Eye (tissue), 1 donor: ENCODE data around the gene MYBPC3.

Source experiments
- DNase-seq: peaks from one replicate; pipeline ENCODE4 v3.0.0-alpha.2; 2015

Gene MYBPC3

DNA sequence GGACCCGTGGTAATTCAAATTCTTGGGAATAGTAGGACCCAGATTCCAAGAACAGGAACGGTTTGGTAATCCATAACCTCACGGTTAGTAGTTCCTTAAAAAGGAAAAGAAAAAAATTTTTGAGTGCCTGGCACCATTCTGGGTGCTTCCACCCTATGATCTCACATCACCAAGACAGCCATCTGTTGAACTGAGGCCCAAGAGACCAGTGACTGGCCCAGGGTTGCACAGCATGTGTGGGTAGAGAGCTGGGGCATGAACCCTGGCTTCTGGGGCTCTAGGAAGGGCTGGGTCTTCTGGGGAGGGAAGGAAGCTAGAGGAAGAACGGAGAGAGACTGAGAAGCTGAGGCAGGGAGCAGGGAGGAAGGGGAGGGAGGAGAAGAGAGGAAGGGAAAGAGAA lies 30.6 kb upstream of the MYBPC3 start:
- DNase-seq = no peak

DNA sequence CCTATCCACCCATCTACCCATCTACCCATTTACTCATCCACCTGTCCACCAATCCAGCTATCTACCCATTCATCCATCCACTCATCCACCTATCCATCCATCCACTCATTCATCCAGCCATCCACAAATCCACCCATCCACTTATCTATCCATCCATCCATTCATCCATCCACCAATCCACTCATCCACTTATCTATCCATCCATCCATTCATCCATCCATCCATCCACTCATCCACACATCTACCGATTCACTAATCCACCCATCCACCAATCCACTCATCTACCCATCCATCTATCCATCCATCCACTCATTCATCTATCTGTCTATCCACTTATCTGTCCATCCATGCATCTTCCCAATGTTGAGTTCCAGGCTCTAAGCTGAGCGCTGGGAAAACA lies 27.6 kb upstream of the MYBPC3 start:
- DNase-seq = no peak

DNA sequence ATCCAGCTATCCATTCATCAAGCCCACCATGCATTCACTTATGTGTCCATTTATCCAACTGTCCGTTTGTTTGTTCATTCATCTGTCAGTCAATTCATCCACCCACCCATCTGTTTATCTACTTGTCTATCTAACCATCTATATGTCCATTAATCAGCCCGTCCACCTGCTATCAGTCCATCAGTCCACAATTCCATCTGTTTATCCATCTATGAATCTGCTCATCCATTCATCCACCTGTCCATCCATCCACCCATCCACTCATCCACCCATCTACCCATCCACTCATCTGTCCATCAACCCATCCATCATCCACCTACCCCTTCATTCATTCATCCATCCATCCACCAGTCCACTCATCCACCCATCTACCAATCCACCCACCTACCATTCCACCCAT lies 26.8 kb upstream of the MYBPC3 start:
- no peak for DNase-seq

DNA sequence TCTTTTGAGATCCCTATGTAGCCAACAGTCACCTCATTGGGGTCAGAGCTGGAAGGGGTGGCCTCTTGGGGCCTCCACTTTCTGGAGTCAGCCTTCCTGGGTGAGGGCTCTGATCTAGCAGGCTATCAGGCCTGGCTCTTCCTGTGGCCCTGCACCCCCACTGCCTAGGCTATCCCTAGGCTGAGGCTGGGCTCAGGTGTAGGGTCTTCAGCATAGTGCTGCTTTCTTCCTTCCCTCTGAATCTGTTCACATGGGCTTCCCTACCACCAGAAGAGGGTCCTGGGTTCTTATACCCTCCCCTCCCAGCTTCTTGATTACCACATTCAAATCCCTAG lies 26.3 kb upstream of the MYBPC3 start:
- no peak for DNase-seq

DNA sequence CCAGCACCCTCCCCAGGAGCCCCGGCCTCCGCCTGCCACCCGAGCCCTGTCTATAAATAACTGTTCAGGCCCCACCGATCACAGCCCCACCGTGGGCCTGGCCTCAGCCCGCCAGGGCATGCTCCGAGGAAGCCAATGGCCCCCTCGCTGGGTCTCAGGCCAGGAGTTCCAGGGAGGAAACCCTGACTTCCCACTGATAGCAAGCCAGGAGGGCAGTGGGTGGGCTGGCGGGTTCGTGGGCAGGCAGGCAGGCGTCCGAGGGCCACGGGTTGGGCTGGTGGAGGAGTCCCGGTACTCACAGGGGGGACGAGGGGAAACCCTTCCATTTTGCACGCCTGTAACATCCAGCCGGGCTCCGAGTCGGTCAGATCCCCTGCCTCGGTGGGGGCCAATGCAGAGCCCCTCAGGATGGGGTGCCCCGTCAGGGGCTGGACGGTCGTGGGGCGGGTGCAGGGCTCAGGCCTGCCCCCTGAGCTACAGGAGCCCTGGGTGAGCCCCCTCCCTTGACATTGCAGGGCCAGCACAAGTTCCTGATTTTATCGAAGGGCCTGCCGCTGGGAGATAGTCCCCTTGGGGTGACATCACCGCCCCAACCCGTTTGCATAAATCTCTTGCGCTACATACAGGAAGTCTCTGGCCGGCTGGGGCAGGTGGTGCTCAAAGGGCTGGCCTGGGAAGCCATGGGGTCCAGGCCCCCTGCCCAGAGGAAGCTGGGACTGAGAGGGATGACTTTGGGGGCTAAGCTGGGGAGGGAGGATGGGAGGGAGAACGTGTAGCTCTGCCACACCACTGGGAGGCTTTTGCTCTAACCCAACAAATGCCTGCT lies 25.7 kb upstream of the MYBPC3 start, which contains the start of gene SPI1:
Gene SPI1, minus strand, starts transcription at position 538 of the 826 bp plus-strand sequence. Its CDS starts 194 bp downstream, at position 344.
- DNase-seq = no peak

DNA sequence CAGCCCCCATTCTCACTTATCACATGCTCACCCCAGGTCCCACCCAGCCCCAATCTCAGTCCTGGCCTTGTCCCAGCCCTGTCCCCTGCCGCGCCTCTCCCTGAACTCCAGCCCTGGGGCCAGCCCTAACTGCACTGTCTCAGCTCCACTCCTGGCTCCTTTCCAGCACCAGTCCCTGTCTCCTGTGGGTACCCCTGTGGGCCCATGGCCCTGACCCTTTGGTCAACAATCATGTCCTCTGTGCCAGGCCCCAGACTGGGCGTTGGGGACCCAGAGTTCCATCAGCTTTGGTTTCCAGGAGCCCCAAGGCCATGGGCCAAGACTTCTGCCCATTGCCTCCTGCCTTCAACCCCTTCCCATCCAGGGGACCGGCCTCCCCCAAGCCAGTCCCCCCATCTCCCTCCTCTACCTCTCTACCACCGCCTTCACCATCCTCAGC lies 25.1 kb upstream of the MYBPC3 start:
- no peak for DNase-seq

DNA sequence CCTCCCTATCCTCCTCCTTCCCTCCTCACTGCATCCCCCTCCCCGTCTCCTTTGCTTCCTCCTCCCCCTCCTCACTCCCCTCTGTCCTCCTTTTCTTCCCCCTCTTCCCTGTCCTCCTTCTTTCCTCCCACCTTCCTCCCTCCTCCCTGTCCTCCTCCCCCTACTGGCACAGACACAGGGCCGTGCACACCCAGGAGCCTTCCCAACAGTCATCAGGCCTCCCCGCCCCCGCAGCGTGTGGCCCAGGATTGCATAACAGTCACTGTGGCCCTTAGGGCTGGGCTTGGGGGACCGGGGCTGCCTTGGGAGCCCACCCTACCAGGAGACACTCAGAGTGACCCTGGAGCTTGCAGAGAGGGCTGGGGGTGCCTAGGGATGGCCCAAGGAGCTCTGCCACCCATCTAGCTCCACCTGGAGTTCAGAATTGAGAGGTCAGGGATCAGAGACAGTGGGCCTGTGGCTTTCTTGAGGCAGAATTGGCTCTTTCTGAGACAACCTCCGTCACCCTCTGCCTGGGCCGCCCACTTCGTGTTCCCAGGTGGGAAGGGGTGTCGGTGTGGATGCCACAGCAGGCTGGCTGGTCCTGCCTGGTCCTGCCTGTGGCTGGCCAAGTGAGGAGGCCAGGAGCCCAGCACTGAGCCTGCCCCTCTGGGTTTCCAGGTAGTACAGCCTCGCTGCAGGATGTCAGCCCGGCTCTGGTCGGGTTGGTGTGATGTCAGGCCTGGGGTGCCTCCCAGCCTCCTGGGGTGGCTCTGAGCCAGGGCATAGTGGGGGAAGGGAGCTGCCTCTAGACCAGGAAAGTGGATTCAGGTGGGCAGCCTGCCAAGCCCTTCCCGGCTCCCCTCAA lies 24.2 kb upstream of the MYBPC3 start:
- no peak for DNase-seq

DNA sequence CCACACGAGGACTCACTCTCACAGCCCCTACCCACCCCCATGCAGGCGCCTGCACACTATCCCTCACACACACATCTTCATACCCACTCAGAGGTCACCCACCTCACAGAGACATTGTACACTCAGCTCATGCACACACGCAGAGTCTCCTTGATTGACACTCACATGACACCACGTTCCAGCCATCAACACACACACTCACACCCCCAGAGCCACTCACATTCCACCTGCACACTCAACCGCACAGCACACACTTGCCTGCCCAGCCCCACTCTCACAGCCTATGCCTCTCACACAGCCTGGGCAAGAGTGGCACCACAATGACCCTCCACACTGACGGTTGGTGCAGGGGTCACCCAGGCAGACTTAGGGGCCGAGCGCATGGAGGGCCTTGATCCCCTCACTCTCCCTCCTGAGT lies 23.6 kb upstream of the MYBPC3 start:
- peak; percentile 34 for DNase-seq

DNA sequence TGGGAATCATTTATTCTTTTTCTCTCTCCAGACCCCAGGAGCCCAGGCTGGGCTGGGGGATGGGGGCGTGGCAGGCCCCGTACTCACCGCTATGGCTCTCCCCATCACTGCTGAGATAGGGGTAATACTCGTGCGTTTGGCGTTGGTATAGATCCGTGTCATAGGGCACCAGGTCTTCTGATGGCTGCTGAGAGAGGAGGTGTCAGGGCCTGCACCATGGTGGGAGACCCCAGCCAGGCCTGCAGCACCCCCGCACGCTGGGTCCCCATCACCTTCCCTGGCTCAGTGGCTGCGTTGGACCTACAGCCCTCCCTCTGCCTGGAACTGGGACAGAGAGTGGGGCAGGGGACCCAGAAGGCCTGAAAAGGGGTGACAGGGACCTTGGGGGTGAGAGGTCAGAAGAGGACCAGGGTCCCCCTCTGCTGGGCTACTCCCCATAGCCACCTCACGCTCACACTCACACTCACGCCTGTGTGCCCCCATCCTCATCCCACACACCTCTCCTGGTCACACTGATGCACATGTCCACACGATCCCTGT lies 23.1 kb upstream of the MYBPC3 start:
- DNase-seq = no peak

DNA sequence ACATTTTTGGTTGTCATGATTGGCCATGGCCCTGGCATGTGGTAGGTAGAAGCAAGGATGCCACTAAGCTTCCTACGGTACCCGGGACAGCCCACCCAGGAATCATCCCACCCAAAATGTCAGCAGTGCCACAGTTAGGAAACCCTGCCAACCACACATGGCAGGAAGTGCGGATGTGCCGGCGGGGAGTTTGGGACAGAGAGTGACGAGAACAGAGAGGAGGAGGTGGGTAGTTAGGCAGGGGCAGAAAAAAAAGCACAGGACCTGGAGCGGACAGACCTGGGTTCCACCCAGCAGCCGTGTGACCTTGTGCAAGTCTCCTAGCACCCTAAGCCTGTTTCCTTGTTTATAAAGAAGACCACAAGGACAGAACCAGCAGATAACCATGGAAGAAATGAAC lies 22.5 kb upstream of the MYBPC3 start:
- DNase-seq = no peak

DNA sequence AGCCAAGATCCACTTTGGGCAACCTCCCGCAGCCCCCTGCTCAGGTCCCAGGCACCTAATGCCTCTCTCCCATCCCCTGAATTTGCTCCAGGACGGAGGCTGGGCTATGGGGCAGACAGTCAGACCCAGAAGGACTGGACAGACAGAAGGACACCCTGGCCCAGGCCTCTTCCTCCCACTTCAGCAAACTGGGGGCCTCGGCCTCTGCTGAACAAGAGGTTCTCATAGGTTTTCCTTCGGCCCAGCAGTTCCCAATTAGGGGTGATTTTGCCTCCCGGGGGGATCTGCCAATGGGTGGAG lies 22.2 kb upstream of the MYBPC3 start:
- no peak for DNase-seq

DNA sequence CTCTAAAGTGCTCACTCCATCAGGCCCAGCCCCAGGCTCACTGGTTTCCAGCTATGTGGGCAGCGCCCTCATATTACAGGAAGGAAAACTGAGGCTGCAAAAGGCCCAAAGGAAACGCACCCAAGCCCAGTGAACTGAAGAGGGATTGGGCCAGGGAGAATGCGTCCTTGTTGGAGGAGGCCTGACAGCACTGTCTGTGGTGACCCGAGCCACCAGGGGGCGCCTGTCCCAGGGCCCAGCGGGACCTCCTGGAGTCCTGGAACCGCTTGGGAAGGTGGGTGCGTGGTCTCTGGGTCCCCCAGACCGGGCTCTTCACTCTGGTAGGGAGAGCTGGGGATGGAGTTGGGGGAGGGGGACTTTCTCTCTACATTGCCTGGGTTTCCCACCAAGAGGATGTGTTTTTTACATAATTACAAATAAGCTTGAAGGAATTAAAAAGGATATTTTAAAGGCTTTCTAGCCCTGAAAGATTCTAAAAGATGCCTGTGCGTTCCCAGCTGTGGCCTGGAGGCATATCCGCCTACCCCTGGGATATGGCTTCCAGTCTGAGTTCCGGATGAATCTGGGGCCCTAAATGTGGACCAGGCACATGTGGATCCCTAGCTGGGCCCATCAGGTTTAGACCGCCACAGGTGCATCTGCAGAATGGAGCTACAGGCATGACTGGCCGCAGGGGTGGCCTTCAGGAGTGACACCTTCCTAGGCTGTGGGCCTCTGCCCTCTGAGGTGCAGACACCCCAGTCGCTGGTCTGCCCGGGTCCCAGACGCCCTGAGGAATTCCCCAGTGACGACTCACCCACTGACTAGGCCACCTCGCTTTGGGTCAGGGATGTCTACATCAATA lies 21.6 kb upstream of the MYBPC3 start:
- DNase-seq = peak; percentile 83

DNA sequence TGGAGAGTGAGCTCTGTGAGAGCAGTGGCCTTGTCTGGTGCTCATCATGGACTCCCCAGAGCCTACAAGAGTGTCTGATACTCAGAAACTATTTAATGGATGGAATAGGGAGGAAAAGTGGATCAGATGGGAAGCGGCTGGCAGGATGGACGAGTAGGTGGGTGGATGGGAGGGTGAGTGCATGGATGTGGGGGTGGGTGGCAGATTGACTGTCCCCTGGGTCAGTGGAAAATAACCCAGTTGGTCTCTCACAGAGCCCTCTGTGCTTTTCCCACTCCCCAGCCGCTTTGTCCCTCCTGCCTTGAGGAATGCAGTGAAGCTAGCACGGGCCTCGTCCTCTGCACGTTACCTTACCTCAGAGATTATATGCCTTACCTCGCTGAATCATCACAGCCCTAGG lies 19.9 kb upstream of the MYBPC3 start:
- no peak for DNase-seq

DNA sequence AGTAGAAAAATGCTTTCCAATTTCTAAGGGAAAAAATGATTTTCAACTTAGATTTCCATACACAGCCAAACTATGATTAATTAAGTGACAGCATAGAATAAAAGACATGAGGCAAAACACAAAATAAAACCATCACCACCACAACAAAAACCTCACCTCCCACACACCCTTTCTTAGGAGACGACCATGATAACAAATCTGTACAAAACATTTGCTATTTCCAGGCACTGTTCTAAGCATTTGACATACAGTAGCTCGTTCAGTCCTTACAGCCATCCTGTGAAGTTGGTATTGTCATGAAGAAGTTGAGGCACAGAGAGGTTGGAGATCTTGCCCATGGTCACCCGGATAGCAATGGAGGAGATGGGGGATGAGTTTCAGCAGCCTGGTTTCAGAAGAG lies 17.2 kb upstream of the MYBPC3 start:
- no peak for DNase-seq

DNA sequence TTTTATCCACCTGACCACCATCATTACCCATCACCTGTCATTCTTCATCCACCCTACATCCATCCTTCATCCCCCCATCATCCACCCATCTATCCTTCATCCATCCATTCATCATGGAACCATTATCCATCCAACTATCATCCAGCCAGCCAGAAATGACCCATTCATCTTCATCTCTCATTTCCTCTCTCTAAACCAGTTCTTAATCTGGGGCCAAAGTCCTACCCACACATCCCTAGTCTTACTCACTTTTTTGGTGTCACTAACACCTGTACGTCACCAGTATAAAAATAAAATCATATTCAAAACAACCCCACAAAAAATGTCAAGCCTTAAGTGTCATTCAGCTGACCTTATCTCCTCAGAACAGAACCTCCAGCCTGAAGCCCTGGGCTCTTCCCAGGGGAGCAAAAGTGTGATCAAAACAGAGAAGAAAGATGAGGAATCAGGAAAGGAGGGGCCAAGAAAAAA lies 13.6 kb upstream of the MYBPC3 start:
- DNase-seq = no peak

DNA sequence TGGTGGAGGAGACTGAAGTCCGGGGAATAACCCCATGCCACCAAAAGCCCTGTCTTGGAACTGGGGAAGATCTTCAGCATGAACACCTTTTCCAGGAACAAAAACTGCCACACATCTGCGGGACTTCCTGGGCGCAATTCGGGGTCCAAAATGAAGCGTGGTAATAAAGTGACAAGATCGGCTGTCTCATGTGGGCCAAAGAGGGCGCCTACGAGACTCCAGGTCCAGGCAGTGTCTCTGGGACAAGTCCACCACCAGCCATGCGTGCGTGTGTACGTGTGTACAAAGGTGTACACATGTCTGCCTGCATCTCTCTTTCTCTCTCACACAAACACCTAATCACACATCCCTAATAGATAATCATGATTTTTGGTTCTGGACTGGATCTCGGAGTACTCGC lies 8.9 kb upstream of the MYBPC3 start:
- DNase-seq = no peak

DNA sequence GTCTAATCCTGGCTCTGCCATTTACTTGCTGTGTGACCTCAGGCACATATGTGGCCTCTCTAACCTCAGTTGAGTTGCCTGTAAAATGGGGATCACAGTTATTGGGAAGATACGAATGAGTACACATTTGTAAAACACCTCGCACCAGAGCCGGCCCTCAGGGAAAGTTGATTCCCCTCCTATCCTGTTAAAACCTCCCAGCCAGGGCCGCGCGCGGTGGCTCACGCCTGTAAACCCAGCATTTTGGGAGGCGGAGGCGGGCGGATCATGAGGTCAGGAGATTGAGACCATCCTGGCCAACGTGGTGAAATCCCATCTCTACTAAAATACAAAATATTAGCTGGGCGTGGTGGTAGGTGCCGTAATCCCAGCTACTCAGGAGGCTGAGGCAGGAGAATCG lies 7.8 kb upstream of the MYBPC3 start:
- DNase-seq = no peak

DNA sequence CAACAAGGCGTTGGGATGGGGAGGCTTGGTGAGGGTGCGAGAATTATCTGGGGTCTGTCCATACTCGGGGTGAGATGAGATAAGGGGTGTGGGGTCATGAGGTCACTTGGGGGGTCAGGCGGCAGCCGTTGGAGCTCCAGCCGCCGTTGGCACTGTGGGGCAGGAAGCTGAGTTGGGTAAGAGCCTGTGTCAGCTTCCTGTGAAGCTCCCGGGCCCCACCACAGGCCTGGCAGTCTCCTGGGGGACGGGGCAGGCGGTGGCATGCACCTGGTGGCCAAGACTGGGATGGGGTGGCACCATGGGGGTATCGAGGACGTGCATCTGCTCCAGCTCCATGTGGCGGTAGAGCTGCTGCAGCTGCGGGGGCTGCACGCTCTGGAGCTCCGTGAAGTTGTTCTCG lies 7.1 kb upstream of the MYBPC3 start:
- DNase-seq = no peak

DNA sequence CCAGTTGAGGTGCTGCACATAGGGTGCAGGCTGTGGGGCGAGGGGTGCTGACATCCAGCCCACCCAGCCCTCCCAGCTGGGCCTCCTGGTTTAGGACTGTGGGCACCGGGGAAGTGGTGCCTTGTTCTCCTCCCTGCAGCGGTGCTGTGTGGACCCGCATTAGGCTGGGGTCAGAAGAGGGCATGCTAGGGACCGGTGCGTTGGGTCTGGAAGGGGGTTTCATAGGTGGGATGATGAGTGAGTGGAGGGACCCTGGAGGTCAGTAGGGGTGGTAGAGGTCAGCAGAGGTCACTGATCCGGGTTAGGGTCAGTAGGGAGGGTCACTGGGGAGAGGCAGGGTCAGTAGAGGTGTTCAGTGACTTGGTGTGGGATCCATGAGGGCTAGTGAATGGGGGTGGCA lies 6.7 kb upstream of the MYBPC3 start:
- no peak for DNase-seq

DNA sequence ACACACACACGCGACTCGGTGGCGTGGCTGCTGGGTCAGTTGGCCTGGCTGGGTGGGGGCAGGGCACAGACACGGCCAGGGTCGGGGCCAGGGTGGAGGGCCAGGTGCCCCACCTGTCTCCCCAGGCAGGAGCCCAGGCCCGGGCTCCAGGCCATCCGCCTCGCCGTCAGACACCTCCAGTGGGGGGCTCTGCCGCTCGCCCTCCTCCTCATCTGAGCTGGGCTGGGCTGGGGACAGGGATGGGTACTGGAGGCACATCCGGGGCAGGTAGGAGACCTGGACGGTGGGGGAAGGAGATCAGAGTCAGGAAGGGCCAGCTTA lies 6.2 kb upstream of the MYBPC3 start:
- no peak for DNase-seq

DNA sequence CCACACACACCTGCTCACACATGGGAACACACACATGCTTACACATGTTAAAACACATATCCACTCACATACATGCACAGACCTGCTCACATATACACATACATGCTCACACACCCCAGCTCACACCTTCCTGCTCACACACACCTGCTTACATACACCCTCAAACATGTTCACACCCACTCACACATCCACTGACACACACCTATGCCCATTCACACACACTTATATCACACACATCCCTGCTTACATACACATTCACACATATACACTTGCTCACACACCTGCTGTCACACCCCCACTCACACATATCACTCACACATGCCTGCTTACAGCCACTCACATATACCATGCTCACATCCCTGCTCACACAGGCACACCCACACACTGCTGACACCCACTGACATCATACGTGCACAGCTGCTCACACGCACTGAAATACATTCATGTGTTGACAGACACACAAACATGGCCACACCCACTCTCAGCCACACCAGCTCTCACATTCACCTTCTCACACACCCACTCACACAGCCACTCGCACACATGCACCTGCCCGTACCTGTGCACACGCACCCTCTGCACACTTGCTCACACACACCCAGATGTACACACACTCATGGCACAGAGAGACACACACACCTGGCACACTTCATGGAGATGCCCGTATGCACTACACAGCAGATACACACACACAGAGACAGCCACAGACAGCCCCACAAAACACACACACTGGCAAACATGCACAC lies 5.7 kb upstream of the MYBPC3 start:
- no peak for DNase-seq

DNA sequence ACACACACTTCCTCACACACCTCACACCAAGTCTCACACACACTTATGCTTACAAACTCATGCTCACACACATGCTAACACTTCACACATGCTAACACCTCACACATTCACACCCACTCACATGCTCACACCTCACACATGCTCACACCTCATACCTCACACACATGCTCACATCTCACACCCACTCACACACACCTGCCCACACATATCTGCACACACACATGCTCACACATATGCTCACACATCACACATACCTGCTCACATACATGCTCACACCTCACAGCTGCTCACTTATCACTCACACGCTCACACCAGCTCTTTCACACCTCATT lies 4.5 kb upstream of the MYBPC3 start:
- no peak for DNase-seq
